ENCODE data around the gene JDP2.

JDP2 gene

DNA sequence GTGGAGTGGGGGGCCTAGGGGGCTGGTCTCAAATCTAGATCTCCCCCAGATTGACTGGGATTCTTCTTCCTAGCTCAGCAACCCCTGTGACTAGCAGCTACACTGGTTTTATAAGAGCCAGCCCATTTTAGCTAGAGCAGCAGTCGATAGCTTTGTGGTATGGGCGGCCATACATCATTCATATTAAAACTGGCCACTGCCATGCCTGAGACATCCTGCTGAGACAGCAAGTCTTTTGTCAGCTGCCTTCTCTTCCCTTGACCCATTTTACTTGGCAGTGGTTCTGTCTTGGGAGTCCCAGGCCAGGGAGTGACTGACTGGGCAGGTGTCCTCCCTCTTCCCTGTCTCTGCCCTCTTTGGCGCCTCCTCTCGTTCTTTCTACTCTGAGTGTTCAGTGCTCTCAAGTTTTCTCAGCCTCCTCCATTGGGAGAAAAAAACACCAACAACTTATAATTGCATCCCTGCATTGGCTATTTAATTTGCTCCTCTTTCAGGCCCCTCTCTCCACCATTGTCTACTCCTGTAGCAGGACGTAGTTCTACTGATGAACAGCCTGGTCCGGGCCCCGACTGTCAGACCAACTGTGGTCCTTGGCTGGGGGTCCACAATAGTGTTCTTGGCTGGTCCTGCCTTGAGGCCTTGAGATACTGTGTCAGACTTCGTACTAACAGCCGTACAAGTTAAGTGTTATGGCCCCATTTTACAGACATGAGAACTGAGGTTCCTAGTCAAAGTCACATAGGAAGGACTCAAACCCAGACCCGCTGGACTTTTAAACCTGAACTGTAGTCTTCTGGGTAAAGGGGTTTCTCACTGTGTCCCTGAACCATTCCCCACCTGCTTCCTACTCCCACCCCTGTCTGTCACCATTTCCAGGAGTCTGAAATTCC lies 18.3 kb upstream of the JDP2 start:
- Histone ChIP-seq H3K36me3 (ENCODE audit: control insufficient read depth, insufficient read depth, low read length) (no peaks in the 10 kb centered on the region), H3K4me3 (ENCODE audit: extremely low read depth, insufficient read depth, low read length, poor library complexity, severe bottlenecking) (no peak overlapping the region), H3K9me3 (ENCODE audit: control insufficient read depth, low read length) (no peaks in the 10 kb centered on the region), H3K4me1 (ENCODE audit: control insufficient read depth, insufficient read depth, low read length, poor library complexity, severe bottlenecking) (peaks cover 5% of the 10 kb centered on the region), H3K27ac (ENCODE audit: low read depth, low read length, severe bottlenecking) (no peak overlapping the region)
- 87 to 97% methylated on average over 6 to 9 of the region's 10 CpGs for WGBS, 2 experiments (ENCODE audit: insufficient coverage in 2 of 2)

DNA sequence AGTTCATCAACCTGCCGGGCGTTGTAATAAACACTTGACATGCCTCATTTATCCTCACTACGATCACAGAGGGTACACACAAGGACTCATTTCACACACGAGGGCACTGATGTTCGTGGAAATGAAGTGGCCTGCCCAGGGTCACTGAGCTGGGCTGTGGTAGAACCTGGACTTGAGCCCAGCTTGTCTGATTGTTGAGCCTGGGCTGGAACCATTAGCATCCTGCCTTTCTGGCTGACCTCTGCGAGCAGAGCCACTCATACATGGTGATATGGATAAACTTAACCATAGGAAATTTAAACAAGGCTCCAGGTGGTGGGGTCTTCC lies 16.6 kb upstream of the JDP2 start:
- peaks cover 5% of the 10 kb centered on the region for H3K4me1 ChIP-seq (ENCODE audit: control insufficient read depth, insufficient read depth, low read length, poor library complexity, severe bottlenecking)
- H3K27ac ChIP-seq (ENCODE audit: low read depth, low read length, severe bottlenecking): peak overlapping the region; percentile 36
- no peaks in the 10 kb centered on the region for H3K36me3 ChIP-seq (ENCODE audit: control insufficient read depth, insufficient read depth, low read length)
- H3K9me3 ChIP-seq (ENCODE audit: control insufficient read depth, low read length): no peaks in the 10 kb centered on the region
- 94% methylated on average over 2 to 5 of the region's 6 CpGs for WGBS, 2 experiments (ENCODE audit: insufficient coverage in 2 of 2)
- H3K4me3 ChIP-seq (ENCODE audit: extremely low read depth, insufficient read depth, low read length, poor library complexity, severe bottlenecking): no peak overlapping the region

DNA sequence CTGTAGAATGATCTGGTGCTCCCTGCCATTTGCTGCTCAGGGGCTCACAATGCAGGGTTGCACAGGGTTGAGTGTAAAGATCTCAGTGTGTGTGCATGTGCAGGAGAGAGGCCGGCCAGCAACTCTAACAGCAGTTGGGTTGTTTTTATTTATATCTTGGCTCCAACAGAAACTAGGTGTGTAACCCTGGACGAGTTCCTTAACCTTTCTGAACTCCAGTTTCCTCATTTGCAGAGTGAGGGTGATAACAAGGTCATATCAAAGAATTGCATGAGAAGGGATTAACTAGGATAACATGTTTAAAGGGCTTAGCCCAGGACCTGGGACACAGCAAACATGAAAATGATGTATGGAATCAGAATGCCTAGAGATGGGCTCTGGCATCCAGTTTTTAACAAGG lies 14.8 kb upstream of the JDP2 start:
- peaks cover 5% of the 10 kb centered on the region for H3K4me1 ChIP-seq (ENCODE audit: control insufficient read depth, insufficient read depth, low read length, poor library complexity, severe bottlenecking)
- H3K9me3 ChIP-seq (ENCODE audit: control insufficient read depth, low read length): no peaks in the 10 kb centered on the region
- H3K27ac ChIP-seq (ENCODE audit: low read depth, low read length, severe bottlenecking): no peak overlapping the region
- no peak overlapping the region for H3K4me3 ChIP-seq (ENCODE audit: extremely low read depth, insufficient read depth, low read length, poor library complexity, severe bottlenecking)
- WGBS, 2 experiments (ENCODE audit: insufficient coverage in 2 of 2): 83% methylated on average over 1 of the region's 2 CpGs; no CpG with 5 or more reads in 1 of the 2 experiments
- no peaks in the 10 kb centered on the region for H3K36me3 ChIP-seq (ENCODE audit: control insufficient read depth, insufficient read depth, low read length)

DNA sequence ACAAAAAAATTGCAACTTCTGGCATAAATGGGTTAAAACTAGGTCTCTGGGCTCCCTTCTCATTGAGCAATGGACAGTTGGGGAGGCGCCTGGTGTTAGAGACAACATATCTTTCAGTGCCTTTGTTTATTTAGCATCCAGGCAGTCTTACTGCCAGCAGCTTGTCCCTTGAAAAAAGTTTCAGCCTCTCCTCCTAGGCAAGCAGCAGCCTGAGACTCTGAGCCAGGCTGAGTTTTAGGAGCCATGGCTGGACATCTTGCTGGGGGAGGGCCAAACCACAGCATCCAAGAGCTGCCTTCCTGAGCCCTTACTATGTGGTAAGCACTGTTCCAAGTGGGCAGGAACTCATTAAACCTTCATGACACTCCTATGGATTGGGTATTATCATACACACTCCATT lies 10.1 kb upstream of the JDP2 start:
- WGBS, 2 experiments (ENCODE audit: insufficient coverage in 2 of 2): 88% methylated on average over 1 of the region's 1 CpG; no CpG with 5 or more reads in 1 of the 2 experiments
- Histone ChIP-seq H3K36me3 (ENCODE audit: control insufficient read depth, insufficient read depth, low read length) (no peaks in the 10 kb centered on the region), H3K27ac (ENCODE audit: low read depth, low read length, severe bottlenecking) (no peak overlapping the region), H3K9me3 (ENCODE audit: control insufficient read depth, low read length) (no peaks in the 10 kb centered on the region), H3K4me1 (ENCODE audit: control insufficient read depth, insufficient read depth, low read length, poor library complexity, severe bottlenecking) (peaks cover 7% of the 10 kb centered on the region), H3K4me3 (ENCODE audit: extremely low read depth, insufficient read depth, low read length, poor library complexity, severe bottlenecking) (no peak overlapping the region)

DNA sequence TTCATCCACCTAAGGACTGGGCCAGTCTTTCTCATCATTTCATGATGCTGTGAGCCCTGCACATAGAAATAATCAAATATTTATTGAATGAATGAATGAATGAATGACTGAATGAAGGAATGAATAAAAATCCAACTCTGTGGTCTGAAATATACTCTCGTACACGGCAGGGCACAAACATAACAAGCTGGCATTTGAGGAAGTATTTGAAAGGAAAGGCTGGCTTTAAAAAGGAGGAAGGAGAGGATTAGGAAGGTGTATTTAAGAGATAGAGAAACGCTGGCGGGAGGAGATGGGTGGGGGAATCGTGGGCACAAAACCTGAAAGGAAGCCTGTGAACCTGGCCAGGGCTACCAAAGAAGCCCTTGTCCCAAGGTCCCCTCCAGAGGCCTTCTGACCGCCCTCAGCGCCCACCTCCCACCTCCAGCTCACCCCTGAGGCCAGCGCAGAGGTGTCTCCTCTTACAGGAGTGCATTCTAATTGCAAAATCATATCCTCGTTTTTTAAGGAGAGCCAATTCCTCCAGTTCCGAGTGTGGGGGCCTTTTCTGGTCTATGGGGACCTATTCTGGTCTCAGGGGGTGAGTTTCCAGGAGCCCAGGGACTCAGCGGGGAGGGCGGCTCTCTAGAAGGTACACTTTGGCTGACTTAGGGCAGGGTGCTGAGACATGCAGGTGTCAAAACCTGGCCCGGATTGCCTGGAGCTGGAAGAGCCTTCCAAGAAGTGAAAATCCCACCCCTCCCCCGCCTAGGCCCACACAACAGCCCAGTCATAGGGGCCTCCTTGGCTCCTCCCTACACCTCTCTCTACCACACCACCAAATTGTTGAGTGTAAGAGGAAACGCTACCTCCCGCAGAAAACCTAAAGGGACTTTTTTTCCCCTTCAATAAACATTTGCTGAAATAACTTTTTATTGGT lies 8.7 kb upstream of the JDP2 start:
- Histone ChIP-seq H3K36me3 (ENCODE audit: control insufficient read depth, insufficient read depth, low read length) (no peaks in the 10 kb centered on the region), H3K4me1 (ENCODE audit: control insufficient read depth, insufficient read depth, low read length, poor library complexity, severe bottlenecking) (peaks cover 7% of the 10 kb centered on the region), H3K27ac (ENCODE audit: low read depth, low read length, severe bottlenecking) (no peak overlapping the region), H3K9me3 (ENCODE audit: control insufficient read depth, low read length) (peaks cover under 1% of the 10 kb centered on the region), H3K4me3 (ENCODE audit: extremely low read depth, insufficient read depth, low read length, poor library complexity, severe bottlenecking) (peak overlapping the region; percentile 12)
- 18 to 22% methylated on average over 9 to 12 of the region's 16 CpGs for WGBS, 2 experiments (ENCODE audit: insufficient coverage in 2 of 2)

DNA sequence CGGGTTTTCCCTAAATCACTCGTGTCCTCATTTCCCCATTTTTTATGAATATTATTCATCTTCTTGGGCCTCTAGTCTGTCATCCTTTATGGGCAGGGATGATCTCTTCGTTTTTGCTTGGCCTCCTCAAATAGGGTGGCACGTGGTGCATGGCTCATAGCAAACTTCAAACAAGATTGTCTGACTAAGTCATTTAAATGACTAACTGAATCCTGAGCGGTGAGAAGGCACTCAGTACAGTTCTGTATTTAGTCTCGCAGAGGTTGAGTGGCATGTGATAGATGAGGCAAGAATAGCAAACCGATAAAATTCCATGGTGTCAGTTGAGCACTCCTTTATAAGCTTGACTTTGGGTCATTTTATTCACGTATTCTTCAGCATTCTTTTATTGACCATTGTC lies 5.7 kb upstream of the JDP2 start:
- Histone ChIP-seq H3K9me3 (ENCODE audit: control insufficient read depth, low read length) (peaks cover 5% of the 10 kb centered on the region), H3K4me3 (ENCODE audit: extremely low read depth, insufficient read depth, low read length, poor library complexity, severe bottlenecking) (no peak overlapping the region), H3K27ac (ENCODE audit: low read depth, low read length, severe bottlenecking) (no peak overlapping the region), H3K36me3 (ENCODE audit: control insufficient read depth, insufficient read depth, low read length) (no peaks in the 10 kb centered on the region), H3K4me1 (ENCODE audit: control insufficient read depth, insufficient read depth, low read length, poor library complexity, severe bottlenecking) (peaks cover 16% of the 10 kb centered on the region)
- WGBS, 2 experiments (ENCODE audit: insufficient coverage in 2 of 2): 92 to 94% methylated on average over 7 to 8 of the region's 8 CpGs

DNA sequence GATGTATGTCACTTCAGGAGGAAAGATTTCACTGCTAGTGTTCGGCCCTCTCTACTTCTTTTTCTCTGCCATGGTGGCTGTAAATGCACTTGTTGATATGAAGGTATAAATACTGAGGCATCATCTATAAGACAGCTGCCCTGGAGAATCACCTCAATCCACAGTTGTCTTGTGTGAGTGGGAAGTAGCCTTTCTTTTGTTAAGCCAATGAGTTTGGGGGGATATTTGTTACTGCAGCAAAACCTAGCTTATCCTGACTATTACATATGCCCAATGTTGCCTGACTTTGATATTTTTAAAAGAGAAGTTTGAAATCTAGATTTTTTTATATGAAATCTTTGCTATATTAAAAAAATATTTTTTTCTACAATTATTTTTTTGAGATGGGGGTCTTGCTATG lies 3.3 kb upstream of the JDP2 start:
- Histone ChIP-seq H3K27ac (ENCODE audit: low read depth, low read length, severe bottlenecking) (no peak overlapping the region), H3K4me1 (ENCODE audit: control insufficient read depth, insufficient read depth, low read length, poor library complexity, severe bottlenecking) (peaks cover 11% of the 10 kb centered on the region), H3K36me3 (ENCODE audit: control insufficient read depth, insufficient read depth, low read length) (no peaks in the 10 kb centered on the region), H3K4me3 (ENCODE audit: extremely low read depth, insufficient read depth, low read length, poor library complexity, severe bottlenecking) (no peak overlapping the region), H3K9me3 (ENCODE audit: control insufficient read depth, low read length) (peaks cover 5% of the 10 kb centered on the region)
- 100% methylated on average over 1 of the region's 1 CpG for WGBS, 2 experiments (ENCODE audit: insufficient coverage in 2 of 2)

DNA sequence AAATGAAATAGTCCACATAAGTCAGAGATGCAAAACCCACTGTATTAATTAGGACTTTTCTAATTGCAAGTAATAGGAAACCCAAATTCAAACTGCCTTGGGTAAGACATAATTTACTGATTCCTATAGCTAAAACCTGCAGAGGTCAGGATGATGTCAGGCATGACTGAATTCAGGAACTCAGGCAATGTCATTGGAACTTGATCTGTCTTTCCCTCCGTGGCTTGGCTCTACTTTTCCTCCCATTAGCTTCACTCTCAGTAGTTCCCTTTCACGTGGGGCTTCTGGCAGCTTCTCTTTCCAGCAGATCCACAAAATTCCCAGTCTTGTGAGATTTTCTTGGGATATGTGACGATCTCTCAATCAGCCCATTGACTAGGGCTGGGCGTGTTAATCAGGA lies 2.4 kb upstream of the JDP2 start:
- no peaks in the 10 kb centered on the region for H3K36me3 ChIP-seq (ENCODE audit: control insufficient read depth, insufficient read depth, low read length)
- peaks cover 5% of the 10 kb centered on the region for H3K9me3 ChIP-seq (ENCODE audit: control insufficient read depth, low read length)
- H3K27ac ChIP-seq (ENCODE audit: low read depth, low read length, severe bottlenecking): peak overlapping the region; percentile 38
- H3K4me3 ChIP-seq (ENCODE audit: extremely low read depth, insufficient read depth, low read length, poor library complexity, severe bottlenecking): no peak overlapping the region
- WGBS, 2 experiments (ENCODE audit: insufficient coverage in 2 of 2): 50 to 74% methylated on average over 1 to 3 of the region's 4 CpGs
- H3K4me1 ChIP-seq (ENCODE audit: control insufficient read depth, insufficient read depth, low read length, poor library complexity, severe bottlenecking): peaks cover 20% of the 10 kb centered on the region

DNA sequence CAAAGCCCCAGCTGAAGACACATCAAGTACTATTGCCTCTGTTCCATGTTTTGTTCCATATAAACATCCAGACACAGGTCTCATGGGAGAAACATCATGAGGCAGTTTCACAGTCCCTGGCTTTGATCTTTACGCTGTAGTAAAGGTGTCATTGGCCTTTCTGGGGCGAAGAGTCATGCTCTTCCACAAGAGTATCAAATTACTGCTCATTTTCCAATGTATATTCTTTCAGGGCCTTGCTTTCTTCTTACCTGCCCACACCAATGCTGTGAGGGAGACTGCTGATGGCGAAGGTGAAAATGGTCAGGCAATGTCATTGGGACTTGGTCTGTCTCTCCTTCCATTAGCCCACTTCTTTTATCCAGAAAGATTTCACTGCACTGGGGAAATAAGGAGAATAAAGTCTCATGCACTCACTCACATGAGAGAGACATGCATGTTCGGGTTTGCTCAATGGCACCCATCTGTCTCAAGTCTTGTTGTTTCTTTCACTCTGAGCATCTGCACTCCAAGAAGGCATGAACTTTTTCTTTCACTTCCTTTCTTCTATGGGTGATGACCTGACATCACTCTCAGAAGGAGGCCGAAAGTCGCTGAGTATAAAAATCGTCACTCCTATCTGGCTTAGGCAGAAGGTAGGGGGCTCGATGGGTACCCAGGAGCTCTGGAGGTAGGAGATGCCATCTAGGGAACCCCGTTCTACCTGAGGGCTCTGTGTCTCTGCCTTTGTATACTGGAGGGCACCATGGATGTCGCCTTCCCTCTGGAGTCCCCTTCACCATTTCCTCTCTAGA lies 1.3 kb upstream of the JDP2 start:
- Histone ChIP-seq H3K27ac (ENCODE audit: low read depth, low read length, severe bottlenecking) (no peak overlapping the region), H3K4me1 (ENCODE audit: control insufficient read depth, insufficient read depth, low read length, poor library complexity, severe bottlenecking) (peaks cover 22% of the 10 kb centered on the region), H3K9me3 (ENCODE audit: control insufficient read depth, low read length) (peaks cover 5% of the 10 kb centered on the region), H3K36me3 (ENCODE audit: control insufficient read depth, insufficient read depth, low read length) (peaks cover 2% of the 10 kb centered on the region), H3K4me3 (ENCODE audit: extremely low read depth, insufficient read depth, low read length, poor library complexity, severe bottlenecking) (peak overlapping the region; percentile 58)
- WGBS, 2 experiments (ENCODE audit: insufficient coverage in 2 of 2): 93 to 96% methylated on average over 3 to 4 of the region's 10 CpGs

DNA sequence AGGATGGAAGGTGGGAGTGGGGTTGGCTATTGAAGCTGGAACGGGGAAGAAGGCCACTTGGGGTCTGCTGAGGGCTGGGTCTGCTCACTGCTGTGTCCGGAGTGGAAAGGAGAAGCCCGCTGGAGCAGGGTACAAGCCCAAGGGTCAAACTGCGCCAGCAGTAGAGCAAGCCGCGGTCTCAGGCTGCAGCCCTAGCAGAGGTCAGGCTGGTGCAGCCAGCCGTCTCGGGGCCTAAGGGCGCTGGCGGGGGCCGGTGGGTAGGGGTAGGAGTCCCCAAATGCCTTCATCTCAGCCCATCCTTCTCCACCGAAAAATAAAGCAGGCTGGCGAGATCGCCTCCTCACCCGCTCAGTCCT lies 718 bp upstream of the JDP2 start:
- Histone ChIP-seq H3K4me1 (ENCODE audit: control insufficient read depth, insufficient read depth, low read length, poor library complexity, severe bottlenecking) (peaks cover 22% of the 10 kb centered on the region), H3K27ac (ENCODE audit: low read depth, low read length, severe bottlenecking) (peak overlapping the region; percentile 72), H3K36me3 (ENCODE audit: control insufficient read depth, insufficient read depth, low read length) (peaks cover 8% of the 10 kb centered on the region), H3K9me3 (ENCODE audit: control insufficient read depth, low read length) (peaks cover 5% of the 10 kb centered on the region), H3K4me3 (ENCODE audit: extremely low read depth, insufficient read depth, low read length, poor library complexity, severe bottlenecking) (peak overlapping the region; percentile 58)
- WGBS, 2 experiments (ENCODE audit: insufficient coverage in 2 of 2): 50 to 55% methylated on average over 6 to 7 of the region's 15 CpGs
